Endothelial cell of umbilical vein (primary cell): ENCODE results near the gene COL1A2. TPM values are rescaled to one million over a fixed set of nuclear protein-coding genes. Genes with fewer than 3 reads are reported as not detected.

ENCODE experiments used
- BruUV-seq: library from RNA; stranded (reverse); fragments of 400-500 nt; replicated peaks from 2 replicates; lab custom pipeline; 2021; lab: Mats Ljungman, UMichigan
- CTCF ChIA-PET: fragments of 300-600, 350-600 bp; sonication (Branson Sonifier 250); formaldehyde crosslinking; loops from one replicate; lab custom pipeline; 2021; ENCODE audit warnings: antibody characterized with exemption, inconsistent platforms; lab: Charles Lee
- POLR2A ChIA-PET: fragments of 300-600, 350-600 bp; sonication (Branson Sonifier 250); formaldehyde crosslinking; loops from one replicate; lab custom pipeline; 2021; ENCODE audit warnings: antibody characterized with exemption, inconsistent platforms; lab: Charles Lee
- DNase-seq: peaks from one replicate; pipeline ENCODE4 v3.0.0-alpha.2; 2011; ENCODE audit warnings: low read depth, low spot score
- FAIRE-seq: peaks from 2 replicates; lab custom pipeline; 2011; peaks lifted over from hg19 to GRCh38; lab: Jason Lieb, UNC
- H2AFZ ChIP-seq: 2 replicates; pipeline ENCODE4 v1.6.0; 2012; ENCODE audit warnings: low read depth, low read length, control low read depth, inconsistent platforms
- H3K27ac ChIP-seq: 2 replicates; pipeline ENCODE4 v1.5.1; 2011; ENCODE audit warnings: low read depth, mild to moderate bottlenecking, control low read depth, low read length, moderate library complexity; ENCODE audit not compliant: insufficient read depth
- H3K27me3 ChIP-seq, 2 experiments: 2 replicates each; pipeline versions ENCODE4 v1.6.0 to v1.6.1; 2011; ENCODE audit warnings: low read length in 2 of 2, mixed read lengths in 1 of 2; ENCODE audit not compliant: control insufficient read depth in 2 of 2, insufficient read depth in 2 of 2
- H3K36me3 ChIP-seq, 2 experiments: 2 replicates in 1 of 2; 3 replicates in 1 of 2; pipeline ENCODE4 v1.5.1; 2011; ENCODE audit warnings: low read length in 2 of 2, mild to moderate bottlenecking in 1 of 2, moderate library complexity in 1 of 2; ENCODE audit not compliant: control insufficient read depth in 2 of 2, insufficient read depth in 2 of 2; ENCODE audit errors: extremely low read depth in 1 of 2
- H3K4me1 ChIP-seq: 3 replicates; pipeline ENCODE4 v1.5.1; 2011; ENCODE audit warnings: mild to moderate bottlenecking, low read length; ENCODE audit not compliant: control insufficient read depth, insufficient read depth; ENCODE audit errors: extremely low read depth
- H3K4me2 ChIP-seq: 2 replicates; pipeline ENCODE4 v1.6.1; 2011; ENCODE audit warnings: low read length, control low read depth, mixed read lengths; ENCODE audit not compliant: insufficient read depth
- H3K4me3 ChIP-seq, 3 experiments: fragments of 200-600 bp in 1 of 3; sonication (generic), shearing (Covaris generic) in 1 of 3; replicated peaks in 1 of 3; 2 replicates each; pipeline ENCODE4 v1.5.1; 2011 to 2016; ENCODE audit warnings: control low read depth in 3 of 3, low read length in 3 of 3, mild to moderate bottlenecking in 2 of 3, inconsistent platforms in 1 of 3, low read depth in 1 of 3, moderate library complexity in 1 of 3; ENCODE audit not compliant: insufficient read depth in 1 of 3
- H3K79me2 ChIP-seq: 2 replicates; pipeline ENCODE4 v1.6.0; 2012; ENCODE audit warnings: low read length, inconsistent platforms; ENCODE audit not compliant: control insufficient read depth, insufficient read depth
- H3K9ac ChIP-seq: replicated peaks from 2 replicates; pipeline ENCODE3; 2011; ENCODE audit warnings: low read length, control low read depth; ENCODE audit not compliant: insufficient read depth; ENCODE audit errors: extremely low read depth
- H3K9me1 ChIP-seq: replicated peaks from 3 replicates; pipeline ENCODE4 v1.6.0; 2011; ENCODE audit warnings: mild to moderate bottlenecking, low read length; ENCODE audit not compliant: control insufficient read depth, insufficient read depth; ENCODE audit errors: extremely low read depth
- H3K9me3 ChIP-seq: replicated peaks from 2 replicates; pipeline ENCODE4 v1.5.1; 2012; ENCODE audit warnings: low read length, inconsistent platforms; ENCODE audit not compliant: control insufficient read depth, insufficient read depth
- H4K20me1 ChIP-seq: replicated peaks from 2 replicates; pipeline ENCODE3; 2011; ENCODE audit warnings: mild to moderate bottlenecking, low read length; ENCODE audit not compliant: control insufficient read depth, insufficient read depth; ENCODE audit errors: extremely low read depth
- CTCF ChIP-seq, 2 donors: IDR thresholded peaks; 1 replicate in 1 of 2; 2 replicates in 1 of 2; pipeline ENCODE4 v1.5.1; 2011; ENCODE audit warnings: low read length in 2 of 2, mild to moderate bottlenecking in 2 of 2, moderate library complexity in 2 of 2, control low read depth in 1 of 2, inconsistent platforms in 1 of 2, low read depth in 1 of 2; ENCODE audit not compliant: insufficient read depth in 1 of 2; ENCODE audit errors: extremely low read depth in 1 of 2
- EZH2 ChIP-seq: IDR thresholded peaks from 2 replicates; pipeline ENCODE4 v1.6.1; 2012; ENCODE audit warnings: borderline replicate concordance, low read depth, mild to moderate bottlenecking, moderate library complexity, low read length, inconsistent platforms; ENCODE audit not compliant: severe bottlenecking
- GATA2 ChIP-seq: IDR thresholded peaks from 2 replicates; pipeline ENCODE4 v1.7.0; 2011; ENCODE audit warnings: low read depth, mild to moderate bottlenecking, moderate library complexity, mixed read lengths, low read length; ENCODE audit not compliant: insufficient read length, insufficient read depth
- MYC ChIP-seq: IDR thresholded peaks from one replicate; pipeline ENCODE4 v1.6.1; 2011; ENCODE audit warnings: mild to moderate bottlenecking, low read depth, low read length
- POLR2AphosphoS5 ChIP-seq: IDR thresholded peaks from 2 replicates; pipeline ENCODE4 v1.6.1; 2012; ENCODE audit warnings: low read depth, mild to moderate bottlenecking, control low read depth, low read length, moderate library complexity; ENCODE audit not compliant: insufficient read depth
- dilution Hi-C: fragments of 300-500 bp; cut with MboI; formaldehyde crosslinking; loops from one replicate; pipeline ENCODE4 v1.15.0; 2019; ENCODE audit warnings: low sequenced_read_pairs; ENCODE audit not compliant: extremely low pct_ligation_motif_present
- intact Hi-C: fragments of 100-400 bp; cut with micrococcal nuclease; formaldehyde crosslinking; loops from one replicate; pipeline ENCODE4 v1.10.0; 2022
- polyA plus RNA-seq, 4 experiments: library from polyadenylated mRNA; depleted of rRNA in 3 of 4; stranded (reverse) in 3 of 4; unstranded in 1 of 4; fragments of >200 nt; gene quantifications; 2 replicates each; pipeline versions ENCODE4 v1.2.1 to v1.2.3, GENCODE V29; 2011 to 2012; ENCODE audit warnings: missing spikeins in 1 of 4
- total RNA-seq: library from RNA; stranded (reverse); gene quantifications from 2 replicates; pipeline ENCODE4 v1.2.3, GENCODE V29; 2021

The COL1A2 gene
- total and polyA plus RNA-seq, 2 donors (not counting 3 experiments of a cell fraction or from before 2014, with no cell fraction given): 28.9 to 40.8 TPM

GRCh38 chr7:94425546-94425945 lies 30.9 kb downstream of the COL1A2 start:
- H3K27ac ChIP-seq: no peak overlapping the region
- TF ChIP-seq POLR2AphosphoS5 (no peak), CTCF (IDR thresholded peaks at IDR 0.05; ENCODE audit: extremely low read depth in 1 of 2, insufficient read depth in 1 of 2, low read depth in 1 of 2, low read length in 2 of 2) (no peak), EZH2 (no peak), MYC (no peak), GATA2 (no peak)
- intact Hi-C loops (no loop called here), dilution Hi-C loops (loop anchor here (25.0 kb wide), 1 partner anchor 138 kb away; no protein-coding TSS in a partner anchor)
- H3K27me3 ChIP-seq: no peaks in the 10 kb centered on the region
- H3K9ac ChIP-seq: no peak overlapping the region
- no peaks in the 10 kb centered on the region for H4K20me1 ChIP-seq
- H3K4me2 ChIP-seq: no peak overlapping the region
- FAIRE-seq: no peak
- POLR2A ChIA-PET: no interaction called here
- H3K36me3 ChIP-seq: peaks cover 0 to 3% of the 10 kb centered on the region in 2 experiments
- no peaks in the 10 kb centered on the region for H3K79me2 ChIP-seq
- BruUV-seq: no TSS peak
- DNase-seq: no peak
- H3K9me3 ChIP-seq: no peaks in the 10 kb centered on the region
- no peak overlapping the region for H3K4me3 ChIP-seq
- H2AFZ ChIP-seq: no peak overlapping the region
- no peaks in the 10 kb centered on the region for H3K9me1 ChIP-seq
- H3K4me1 ChIP-seq: no peaks in the 10 kb centered on the region
- CTCF ChIA-PET: interaction anchor here (1.0 to 2.6 kb wide), 6 partner anchors 11 to 136 kb away, joined by 3 to 12 read pairs (median 6); partner anchors contain the start of gene COL1A2
